HTERT RPE-1 (cell line): Measurements from ENCODE around the gene TXNRD1.
"Not testable (repeated sequence)": the region's sequence is repeated elsewhere in the genome, so short reads cannot be mapped to it uniquely, and the experiment has no call there.

Experiments
- in situ Hi-C: fragments of 300-500 bp; cut with MboI; formaldehyde crosslinking; loops from 4 replicates; pipeline ENCODE4 v1.14.3; 2020; ENCODE audit warnings: low sequenced_read_pairs

The TXNRD1 gene

GRCh38 chr12:104279164-104279563, 63.6 kb downstream of the TXNRD1 start:
- in situ Hi-C loops, result no loop called here

- in situ Hi-C loops, result no loop called here
Observed at GRCh38 chr12:104280111-104280510, 64.5 kb downstream of the TXNRD1 start.

GRCh38 chr12:104280717-104281458, 65.3 kb downstream of the TXNRD1 start:
- in situ Hi-C loops, result no loop called here

- in situ Hi-C loops, result no loop called here
Observed at GRCh38 chr12:104281636-104282035, 66.1 kb downstream of the TXNRD1 start.

- in situ Hi-C loops, result no loop called here
Observed at GRCh38 chr12:104282109-104282508, 66.5 kb downstream of the TXNRD1 start.

- in situ Hi-C loops, result no loop called here
Observed at GRCh38 chr12:104285740-104286515, 70.3 kb downstream of the TXNRD1 start.

GRCh38 chr12:104286516-104287482, 71.2 kb downstream of the TXNRD1 start:
- in situ Hi-C loops, result no loop called here

GRCh38 chr12:104288635-104289274, 73.2 kb downstream of the TXNRD1 start:
- in situ Hi-C loops, result no loop called here

GRCh38 chr12:104290320-104290719, 74.7 kb downstream of the TXNRD1 start:
- in situ Hi-C loops, result no loop called here

- in situ Hi-C loops, result no loop called here
Observed at GRCh38 chr12:104290855-104291254, 75.3 kb downstream of the TXNRD1 start.

GRCh38 chr12:104291867-104292524, 76.4 kb downstream of the TXNRD1 start:
- in situ Hi-C loops, result no loop called here

GRCh38 chr12:104292872-104293794, 77.6 kb downstream of the TXNRD1 start:
- in situ Hi-C loops, result no loop called here

- in situ Hi-C loops, result not testable (repeated sequence)
Observed at GRCh38 chr12:104294158-104294859, 78.7 kb downstream of the TXNRD1 start.

GRCh38 chr12:104294927-104295668, 79.5 kb downstream of the TXNRD1 start:
- in situ Hi-C loops, result no loop called here

GRCh38 chr12:104295954-104296353, 80.4 kb downstream of the TXNRD1 start:
- in situ Hi-C loops, result no loop called here

- in situ Hi-C loops, result no loop called here
Observed at GRCh38 chr12:104296718-104297117, 81.1 kb downstream of the TXNRD1 start.

- in situ Hi-C loops, result no loop called here
Observed at GRCh38 chr12:104297477-104298113, 82.0 kb downstream of the TXNRD1 start.
